Glutamatergic neuron (in vitro differentiated cells): ENCODE measurements around the gene SNU13. TPM values are rescaled to one million over a fixed set of nuclear protein-coding genes. Genes with fewer than 3 reads are reported as not detected.
"Not testable (repeated sequence)": the region's sequence is repeated elsewhere in the genome, so short reads cannot be mapped to it uniquely, and the experiment has no call there.

Experiments
- DNase-seq: peaks from one replicate; pipeline ENCODE4 v3.0.0; 2022
- H3K27ac Mint-ChIP-seq: one replicate; pipeline ENCODE4 v1.8.0; 2020; ENCODE audit warnings: mild to moderate bottlenecking, mixed read lengths, inconsistent platforms; ENCODE audit not compliant: unreplicated experiment
- H3K27me3 Mint-ChIP-seq: one replicate; pipeline ENCODE4 v1.8.0; 2020; ENCODE audit warnings: mild to moderate bottlenecking, moderate library complexity, mixed read lengths, inconsistent platforms; ENCODE audit not compliant: unreplicated experiment
- H3K36me3 Mint-ChIP-seq: one replicate; pipeline ENCODE4 v1.8.0; 2020; ENCODE audit warnings: mild to moderate bottlenecking, mixed read lengths, inconsistent platforms; ENCODE audit not compliant: unreplicated experiment
- H3K4me1 Mint-ChIP-seq: one replicate; pipeline ENCODE4 v1.8.0; 2020; ENCODE audit warnings: mild to moderate bottlenecking, low read depth, mixed read lengths, inconsistent platforms; ENCODE audit not compliant: unreplicated experiment
- H3K4me3 Mint-ChIP-seq: one replicate; pipeline ENCODE4 v1.8.0; 2020; ENCODE audit warnings: mild to moderate bottlenecking, mixed read lengths, inconsistent platforms; ENCODE audit not compliant: unreplicated experiment
- H3K9me3 Mint-ChIP-seq: one replicate; pipeline ENCODE4 v1.8.0; 2020; ENCODE audit warnings: mild to moderate bottlenecking, moderate library complexity, mixed read lengths, inconsistent platforms; ENCODE audit not compliant: unreplicated experiment
- CTCF ChIP-seq: fragments of 200-600 bp; sonication (generic); IDR thresholded peaks from one replicate; pipeline ENCODE4 v1.5.0; 2021; ENCODE audit not compliant: partially characterized antibody, unreplicated experiment
- total RNA-seq: library from RNA; stranded (reverse); fragmentation: NEBNext Ultra II Directional; extraction: Animal tissue kit (Norgen Biotek cat#: 25700); gene quantifications from one replicate; pipeline ENCODE4 v1.2.1, GENCODE V29; 2021; ENCODE audit not compliant: unreplicated experiment

SNU13 gene
- total RNA-seq, 1 donor from 2014 or later = 93.5 TPM

- Mint-ChIP-seq H3K9me3 (peaks cover 3% of the 10 kb centered on the region), H3K27ac (peak overlapping the region; percentile 2), H3K4me1 (peaks cover 3% of the 10 kb centered on the region), H3K4me3 (peak overlapping the region; percentile 96), H3K27me3 (peaks cover 2% of the 10 kb centered on the region), H3K36me3 (peaks cover 4% of the 10 kb centered on the region)
- no peak for DNase-seq
- no peak for TF ChIP-seq CTCF
Measured at GRCh38 chr22:41687901-41688364, 734 bp downstream of the SNU13 start.

GRCh38 chr22:41686890-41687289 is 1.8 kb downstream of the SNU13 start:
- DNase-seq, H3K9me3 Mint-ChIP-seq, H3K27me3 Mint-ChIP-seq, H3K27ac Mint-ChIP-seq, H3K4me1 Mint-ChIP-seq, H3K36me3 Mint-ChIP-seq: not testable (repeated sequence)
- H3K4me3 Mint-ChIP-seq = peak overlapping the region; percentile 96

- peaks cover 5% of the 10 kb centered on the region for H3K27me3 Mint-ChIP-seq
- H3K36me3 Mint-ChIP-seq = peaks cover 4% of the 10 kb centered on the region
- no peak for TF ChIP-seq CTCF
- peaks cover 6% of the 10 kb centered on the region for H3K9me3 Mint-ChIP-seq
- DNase-seq = no peak
- H3K4me3 Mint-ChIP-seq = no peak overlapping the region
- peaks cover 3% of the 10 kb centered on the region for H3K4me1 Mint-ChIP-seq
- no peak overlapping the region for H3K27ac Mint-ChIP-seq
Measured at GRCh38 chr22:41684194-41684593, 4.5 kb downstream of the SNU13 start.

- H3K9me3 Mint-ChIP-seq = peaks cover 4% of the 10 kb centered on the region
- H3K27ac Mint-ChIP-seq = no peak overlapping the region
- H3K27me3 Mint-ChIP-seq = peaks cover 3% of the 10 kb centered on the region
- no peak for DNase-seq
- no peak overlapping the region for H3K4me3 Mint-ChIP-seq
- no peak for TF ChIP-seq CTCF
- peaks cover under 1% of the 10 kb centered on the region for H3K4me1 Mint-ChIP-seq
- peaks cover 4% of the 10 kb centered on the region for H3K36me3 Mint-ChIP-seq
Measured at GRCh38 chr22:41683616-41684015, 5.1 kb downstream of the SNU13 start.

- peaks cover 3% of the 10 kb centered on the region for H3K9me3 Mint-ChIP-seq
- TF ChIP-seq CTCF = no peak
- H3K4me3 Mint-ChIP-seq = peak overlapping the region; percentile 98
- H3K4me1 Mint-ChIP-seq = no peaks in the 10 kb centered on the region
- peaks cover 4% of the 10 kb centered on the region for H3K36me3 Mint-ChIP-seq
- H3K27ac Mint-ChIP-seq = no peak overlapping the region
- no peak for DNase-seq
- peaks cover 3% of the 10 kb centered on the region for H3K27me3 Mint-ChIP-seq
Measured at GRCh38 chr22:41683052-41683451, 5.6 kb downstream of the SNU13 start.
